ENCODE results near the gene CHD1L. TPM values are rescaled to one million over a fixed set of nuclear protein-coding genes. Genes with fewer than 3 reads are reported as not detected.

The CHD1L gene
- total and polyA plus RNA-seq, 2 experiments from 2014 or later: 29.8 to 43.9 TPM

- Histone ChIP-seq H3K27ac (ENCODE audit: low read depth) (no peak overlapping the region), H3F3A (replicated peaks; ENCODE audit: low read depth) (no peaks in the 10 kb centered on the region), H4K20me1 (replicated peaks; ENCODE audit: insufficient read depth) (no peaks in the 10 kb centered on the region), H2AFZ (no peak overlapping the region), H3K4me3 (no peak overlapping the region), H3K36me3 (ENCODE audit: insufficient read depth) (no peaks in the 10 kb centered on the region), H3K4me2 (no peak overlapping the region), H3K27me3 (ENCODE audit: insufficient read depth) (no peaks in the 10 kb centered on the region), H3K79me2 (replicated peaks; ENCODE audit: insufficient read depth) (no peaks in the 10 kb centered on the region), H3K4me1 (ENCODE audit: insufficient read depth) (no peaks in the 10 kb centered on the region), H3K9me2 (ENCODE audit: insufficient read depth) (0 out of 2 replicates have a peak, but pooled peaks cover 3% of the 10 kb centered on the region)
- Mint-ChIP-seq H3K4me3 (no peak overlapping the region), H3K27ac (no peak overlapping the region), H3K9me3 (no peaks in the 10 kb centered on the region), H3K36me3 (ENCODE audit: low read depth) (no peaks in the 10 kb centered on the region), H3K27me3 (ENCODE audit: insufficient read depth, low read depth, poor library complexity) (peaks cover under 1% of the 10 kb centered on the region), H3K4me1 (no peaks in the 10 kb centered on the region)
- ATAC-seq (no peak), DNase-seq (ENCODE audit: low spot score) (no peak)
- TF ChIP-seq EZH2phosphoT487 (IDR thresholded peaks at IDR 0.05; ENCODE audit: unreplicated experiment) (no peak), ETS1 (IDR thresholded peaks at IDR 0.05) (no peak), NANOG (IDR thresholded peaks at IDR 0.05; ENCODE audit: borderline replicate concordance) (no peak), ZNF114 (CRISPR knock-in tag; IDR thresholded peaks at IDR 0.05) (no peak), EZH2 (IDR thresholded peaks at IDR 0.05; ENCODE audit: low read depth, unreplicated experiment) (no peak), CREB1 (CRISPR knock-in tag; IDR thresholded peaks at IDR 0.05; ENCODE audit: low read depth) (no peak)
Observed at GRCh38 chr1:147213271-147213670, 29.2 kb upstream of the CHD1L start.

GRCh38 chr1:147214325-147214724, 28.2 kb upstream of the CHD1L start:
- H3F3A ChIP-seq (replicated peaks; ENCODE audit: low read depth): no peaks in the 10 kb centered on the region
- no peak overlapping the region for H2AFZ ChIP-seq
- no peak overlapping the region for H3K4me3 ChIP-seq
- no peaks in the 10 kb centered on the region for H3K36me3 ChIP-seq (ENCODE audit: insufficient read depth)
- H3K9me2 ChIP-seq (ENCODE audit: insufficient read depth): 0 out of 2 replicates have a peak, but pooled peaks cover 3% of the 10 kb centered on the region
- no peaks in the 10 kb centered on the region for H4K20me1 ChIP-seq (replicated peaks; ENCODE audit: insufficient read depth)
- Mint-ChIP-seq H3K27ac (no peak overlapping the region), H3K36me3 (ENCODE audit: low read depth) (no peaks in the 10 kb centered on the region), H3K4me1 (no peaks in the 10 kb centered on the region), H3K4me3 (no peak overlapping the region), H3K27me3 (ENCODE audit: insufficient read depth, low read depth, poor library complexity) (no peaks in the 10 kb centered on the region), H3K9me3 (no peaks in the 10 kb centered on the region)
- ATAC-seq (no peak), DNase-seq (ENCODE audit: low spot score) (no peak)
- H3K4me1 ChIP-seq (ENCODE audit: insufficient read depth): no peaks in the 10 kb centered on the region
- no peaks in the 10 kb centered on the region for H3K27me3 ChIP-seq (ENCODE audit: insufficient read depth)
- no peaks in the 10 kb centered on the region for H3K79me2 ChIP-seq (replicated peaks; ENCODE audit: insufficient read depth)
- H3K4me2 ChIP-seq: no peak overlapping the region
- H3K27ac ChIP-seq (ENCODE audit: low read depth): no peak overlapping the region
- TF ChIP-seq NANOG (IDR thresholded peaks at IDR 0.05; ENCODE audit: borderline replicate concordance): no peak
- TF ChIP-seq STAT1 (IDR thresholded peaks at IDR 0.05; ENCODE audit: unreplicated experiment): no peak
- TF ChIP-seq EZH2phosphoT487 (IDR thresholded peaks at IDR 0.05; ENCODE audit: unreplicated experiment): no peak
- no peak for TF ChIP-seq CREB1 (CRISPR knock-in tag; IDR thresholded peaks at IDR 0.05; ENCODE audit: low read depth)
- no peak for TF ChIP-seq ZNF114 (CRISPR knock-in tag; IDR thresholded peaks at IDR 0.05)
- TF ChIP-seq POLR2AphosphoS5 (IDR thresholded peaks at IDR 0.05; ENCODE audit: low read depth): no peak
- no peak for TF ChIP-seq ETS1 (IDR thresholded peaks at IDR 0.05)
- no peak for TF ChIP-seq JUNB (IDR thresholded peaks at IDR 0.05; ENCODE audit: unreplicated experiment)
- no peak for TF ChIP-seq CTCF (conservative IDR thresholded peaks at IDR 0.05; ENCODE audit: low read depth in 2 of 2)
- TF ChIP-seq ZNF331 (CRISPR knock-in tag; IDR thresholded peaks at IDR 0.05; ENCODE audit: low read depth): no peak
- TF ChIP-seq REST (IDR thresholded peaks at IDR 0.05; ENCODE audit: unreplicated experiment): no peak
- no peak for TF ChIP-seq EZH2 (IDR thresholded peaks at IDR 0.05; ENCODE audit: low read depth, unreplicated experiment)

All from GM23338 (cell line).